ENCODE results near the gene APOA4.

APOA4 gene

DNA sequence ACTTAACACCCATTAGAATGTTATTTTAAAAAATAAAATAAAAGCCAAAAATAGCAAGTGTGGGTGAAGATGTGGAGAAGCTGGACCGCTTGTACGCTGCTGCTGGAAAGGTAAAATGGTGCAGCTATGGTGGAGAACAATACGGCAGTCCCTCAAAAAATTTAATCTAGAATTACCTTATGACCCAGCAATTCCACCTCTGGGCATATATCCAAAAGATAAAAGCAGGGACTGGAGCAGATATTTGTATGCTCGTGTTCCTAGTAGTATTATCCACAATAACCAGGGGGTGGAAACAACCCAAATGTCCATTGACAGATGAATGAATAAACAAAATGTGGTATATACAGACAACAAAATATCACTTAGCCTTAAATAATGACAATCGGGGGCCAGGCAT, 25.3 kb downstream of the APOA4 start:
- Histone ChIP-seq H3K4me1 (ENCODE audit: control insufficient read depth, insufficient read depth, low read length) (no peaks in the 10 kb centered on the region), H3K4me3 (ENCODE audit: low read depth, low read length) (no peak overlapping the region), H3K36me3 (ENCODE audit: control insufficient read depth, insufficient read depth, low read length) (no peaks in the 10 kb centered on the region), H3K27me3 (ENCODE audit: control insufficient read depth, insufficient read depth, low read length) (no peaks in the 10 kb centered on the region), H3K27ac (ENCODE audit: low read depth, low read length) (no peak overlapping the region), H3K9me3 (ENCODE audit: control insufficient read depth, insufficient read depth, low read length) (no peaks in the 10 kb centered on the region), H3K9ac (ENCODE audit: low read depth, low read length) (no peak overlapping the region)

DNA sequence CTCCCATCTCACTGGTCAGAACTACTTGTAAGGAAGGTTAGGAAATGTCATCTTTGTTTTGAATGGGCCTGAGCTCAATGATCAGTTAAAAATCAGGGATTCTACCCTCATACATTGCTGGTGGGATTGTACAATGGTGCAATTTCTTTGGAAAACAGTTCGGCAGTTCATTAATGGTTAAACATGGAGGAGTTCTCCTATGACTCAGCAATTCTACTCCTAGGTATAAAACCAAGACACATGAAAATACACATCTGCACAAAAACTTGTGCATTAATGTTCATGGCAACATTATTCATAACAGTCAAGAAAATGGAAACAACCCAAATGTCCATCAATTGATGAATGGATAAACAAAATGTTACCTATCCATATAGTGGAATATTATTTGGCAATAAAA, 26.6 kb downstream of the APOA4 start:
- Histone ChIP-seq H3K9me3 (ENCODE audit: control insufficient read depth, insufficient read depth, low read length) (no peaks in the 10 kb centered on the region), H3K27ac (ENCODE audit: low read depth, low read length) (no peak overlapping the region), H3K9ac (ENCODE audit: low read depth, low read length) (no peak overlapping the region), H3K36me3 (ENCODE audit: control insufficient read depth, insufficient read depth, low read length) (no peaks in the 10 kb centered on the region), H3K4me1 (ENCODE audit: control insufficient read depth, insufficient read depth, low read length) (no peaks in the 10 kb centered on the region; the same call in 1 of the 2 replicates), H3K4me3 (ENCODE audit: low read depth, low read length) (no peak overlapping the region), H3K27me3 (ENCODE audit: control insufficient read depth, insufficient read depth, low read length) (no peaks in the 10 kb centered on the region)

DNA sequence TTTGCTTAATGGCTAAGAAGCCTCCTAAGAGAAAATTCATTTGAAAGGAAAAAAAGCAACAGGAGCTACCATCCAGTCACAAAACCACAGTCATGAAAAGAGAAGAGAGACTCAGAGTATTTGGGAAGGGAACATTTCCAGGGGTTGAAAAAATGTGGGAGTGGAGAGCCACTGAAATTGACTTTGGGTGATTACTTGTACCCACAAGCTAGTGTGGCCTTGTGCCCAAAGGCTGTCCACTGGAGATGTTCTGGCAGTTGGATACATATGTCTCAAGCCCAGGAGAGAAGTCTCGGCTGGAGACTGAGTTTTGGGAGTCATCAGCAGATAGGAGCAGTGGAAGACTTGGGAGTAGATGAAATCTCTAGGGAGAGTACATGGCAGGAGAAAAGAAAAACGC, 28.3 kb downstream of the APOA4 start:
- peaks cover 10% of the 10 kb centered on the region for H3K27me3 ChIP-seq (ENCODE audit: control insufficient read depth, insufficient read depth, low read length)
- H3K4me1 ChIP-seq (ENCODE audit: control insufficient read depth, insufficient read depth, low read length) = peaks cover 2% of the 10 kb centered on the region; the same call in 1 of the 2 replicates
- no peak overlapping the region for H3K9ac ChIP-seq (ENCODE audit: low read depth, low read length)
- H3K4me3 ChIP-seq (ENCODE audit: low read depth, low read length) = no peak overlapping the region
- no peaks in the 10 kb centered on the region for H3K36me3 ChIP-seq (ENCODE audit: control insufficient read depth, insufficient read depth, low read length)
- H3K9me3 ChIP-seq (ENCODE audit: control insufficient read depth, insufficient read depth, low read length) = no peaks in the 10 kb centered on the region
- H3K27ac ChIP-seq (ENCODE audit: low read depth, low read length) = no peak overlapping the region

DNA sequence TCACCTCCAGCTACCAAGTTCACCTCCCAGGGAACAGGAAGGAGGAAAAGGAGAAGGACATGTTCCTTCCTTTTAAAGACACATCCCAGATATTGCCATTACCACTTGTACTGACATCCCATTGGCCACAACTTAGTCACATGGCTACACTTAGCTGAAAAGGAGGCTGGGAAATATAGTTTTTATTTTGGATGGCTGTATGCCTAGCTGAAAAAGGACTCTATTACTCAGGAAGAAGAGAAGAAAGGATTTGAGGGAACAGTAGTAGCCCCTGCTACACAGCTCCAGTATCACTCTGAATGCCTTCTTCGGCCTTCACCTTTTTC, 29.4 kb downstream of the APOA4 start:
- Histone ChIP-seq H3K4me1 (ENCODE audit: control insufficient read depth, insufficient read depth, low read length) (peaks cover 2% of the 10 kb centered on the region; the same call in 1 of the 2 replicates), H3K27ac (ENCODE audit: low read depth, low read length) (no peak overlapping the region), H3K27me3 (ENCODE audit: control insufficient read depth, insufficient read depth, low read length) (peaks cover 16% of the 10 kb centered on the region), H3K9ac (ENCODE audit: low read depth, low read length) (no peak overlapping the region), H3K36me3 (ENCODE audit: control insufficient read depth, insufficient read depth, low read length) (no peaks in the 10 kb centered on the region), H3K4me3 (ENCODE audit: low read depth, low read length) (no peak overlapping the region), H3K9me3 (ENCODE audit: control insufficient read depth, insufficient read depth, low read length) (no peaks in the 10 kb centered on the region)

DNA sequence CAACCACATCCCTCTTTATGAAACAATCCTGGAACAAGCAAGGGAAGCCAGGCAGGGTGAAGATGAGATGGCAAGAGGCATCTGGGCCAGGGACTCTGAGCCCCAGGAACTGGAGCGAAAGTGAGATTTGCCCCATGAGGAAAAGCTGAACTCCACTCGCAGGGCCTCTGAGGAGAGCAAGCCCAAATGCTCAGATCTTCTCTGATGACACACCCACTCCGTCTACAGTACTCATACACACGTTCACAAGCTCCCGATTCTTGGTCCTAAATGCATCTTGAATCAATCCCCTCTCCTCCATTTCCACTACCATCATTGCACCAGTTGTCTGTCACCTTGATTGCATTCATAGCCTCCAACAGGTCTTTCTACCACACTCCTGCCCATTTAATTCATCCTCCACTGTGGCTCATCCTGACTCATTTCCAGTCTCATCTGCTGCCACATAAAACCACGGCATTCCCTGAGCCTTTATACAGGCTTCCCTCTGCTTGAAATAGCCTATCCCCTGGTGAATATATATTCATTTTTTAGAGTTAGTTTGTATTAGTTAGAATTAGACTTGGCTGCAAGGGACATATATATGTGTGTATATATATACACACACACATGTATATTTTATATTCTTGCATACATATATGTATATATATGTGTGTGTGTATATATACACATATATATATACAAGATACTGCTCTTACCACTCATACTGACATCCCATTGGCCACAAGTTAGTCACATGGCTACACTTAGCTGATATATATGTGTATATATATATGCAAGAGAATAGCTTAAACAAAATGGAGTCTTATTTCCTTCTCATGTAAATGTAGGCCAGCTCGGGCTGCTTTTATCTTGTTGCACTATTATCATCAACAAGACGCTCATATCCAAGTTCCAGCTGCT, 30.0 kb downstream of the APOA4 start:
- Histone ChIP-seq H3K9ac (ENCODE audit: low read depth, low read length) (no peak overlapping the region), H3K27ac (ENCODE audit: low read depth, low read length) (no peak overlapping the region)

DNA sequence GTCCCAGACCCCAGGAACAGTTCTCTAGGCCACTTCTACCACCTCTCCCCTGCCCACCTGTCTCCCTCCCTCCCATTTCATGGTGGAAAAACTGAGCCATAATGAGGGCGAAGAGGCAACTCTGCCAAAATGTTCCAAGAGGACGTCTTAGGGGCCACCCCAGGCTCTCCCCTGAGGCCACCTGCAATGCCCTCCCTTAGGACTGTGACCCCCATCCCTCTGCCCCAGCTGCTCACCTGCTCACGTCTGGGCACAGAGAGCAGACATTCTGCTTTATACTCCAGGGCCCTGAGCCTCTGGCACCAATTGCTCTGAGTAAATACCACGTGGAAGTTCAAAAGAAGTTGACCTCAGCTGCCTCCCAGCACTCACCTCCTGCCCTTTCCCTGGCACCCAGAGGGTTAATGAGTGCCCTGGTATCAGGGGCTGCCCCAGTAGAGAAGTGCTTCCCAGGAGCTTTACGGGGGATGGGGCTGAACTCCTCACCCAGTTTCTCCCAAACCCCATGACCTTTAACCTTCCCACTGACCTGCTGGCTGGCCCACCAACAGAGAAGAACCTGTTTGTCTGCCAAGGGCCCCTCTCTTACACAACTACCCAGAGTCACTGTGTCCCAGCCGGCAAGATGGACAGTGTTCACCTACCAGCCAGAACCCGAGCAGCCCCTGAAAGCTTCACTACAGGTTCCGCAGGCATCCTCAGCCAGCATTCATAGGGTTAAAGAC, 30.8 kb downstream of the APOA4 start:
- H3K9ac ChIP-seq (ENCODE audit: low read depth, low read length) = no peak overlapping the region
- H3K9me3 ChIP-seq (ENCODE audit: control insufficient read depth, insufficient read depth, low read length) = no peaks in the 10 kb centered on the region
- peaks cover 16% of the 10 kb centered on the region for H3K27me3 ChIP-seq (ENCODE audit: control insufficient read depth, insufficient read depth, low read length)
- H3K4me3 ChIP-seq (ENCODE audit: low read depth, low read length) = no peak overlapping the region
- H3K36me3 ChIP-seq (ENCODE audit: control insufficient read depth, insufficient read depth, low read length) = no peaks in the 10 kb centered on the region
- peaks cover 2% of the 10 kb centered on the region; the same call in 1 of the 2 replicates for H3K4me1 ChIP-seq (ENCODE audit: control insufficient read depth, insufficient read depth, low read length)
- H3K27ac ChIP-seq (ENCODE audit: low read depth, low read length) = no peak overlapping the region

More for the DNA sequence above, 30.0 kb downstream of the APOA4 start:
- Histone ChIP-seq H3K27me3 (ENCODE audit: control insufficient read depth, insufficient read depth, low read length) (peaks cover 16% of the 10 kb centered on the region), H3K4me1 (ENCODE audit: control insufficient read depth, insufficient read depth, low read length) (peaks cover 2% of the 10 kb centered on the region; the same call in 1 of the 2 replicates), H3K9me3 (ENCODE audit: control insufficient read depth, insufficient read depth, low read length) (no peaks in the 10 kb centered on the region), H3K4me3 (ENCODE audit: low read depth, low read length) (no peak overlapping the region), H3K36me3 (ENCODE audit: control insufficient read depth, insufficient read depth, low read length) (no peaks in the 10 kb centered on the region)

DNA sequence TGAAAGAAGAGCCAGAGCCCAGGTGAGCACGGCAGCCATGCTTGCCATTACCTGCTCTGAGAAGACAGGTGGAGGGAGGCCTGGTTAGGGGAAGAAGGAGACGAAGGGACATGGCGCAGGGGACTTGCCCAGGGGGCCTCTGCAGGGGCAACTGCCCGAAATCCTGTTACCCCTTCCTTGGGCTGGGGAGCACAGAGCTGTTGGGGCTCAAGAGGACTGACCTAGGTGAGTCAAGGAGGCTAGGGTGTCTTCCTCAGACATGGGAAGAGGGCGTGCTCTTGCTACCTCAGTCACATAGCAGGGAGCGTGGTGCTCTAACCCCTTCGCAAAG, 31.3 kb downstream of the APOA4 start, which contains the start of gene APOA5:
Gene APOA5 (minus strand): TSS at position 67 of the 331 bp plus-strand sequence. CDS start 19 bp downstream, at position 48.
- Histone ChIP-seq H3K9ac (ENCODE audit: low read depth, low read length) (no peak within 1 kb of the TSS), H3K4me1 (ENCODE audit: control insufficient read depth, insufficient read depth, low read length) (peaks cover 2% of the 10 kb centered on the region; the same call in 1 of the 2 replicates), H3K4me3 (ENCODE audit: low read depth, low read length) (no peak within 1 kb of the TSS), H3K27me3 (ENCODE audit: control insufficient read depth, insufficient read depth, low read length) (peaks cover 16% of the 10 kb centered on the region), H3K36me3 (ENCODE audit: control insufficient read depth, insufficient read depth, low read length) (peaks cover 2% of the 10 kb centered on the region), H3K27ac (ENCODE audit: low read depth, low read length) (no peak within 1 kb of the TSS), H3K9me3 (ENCODE audit: control insufficient read depth, insufficient read depth, low read length) (no peaks in the 10 kb centered on the region)

DNA sequence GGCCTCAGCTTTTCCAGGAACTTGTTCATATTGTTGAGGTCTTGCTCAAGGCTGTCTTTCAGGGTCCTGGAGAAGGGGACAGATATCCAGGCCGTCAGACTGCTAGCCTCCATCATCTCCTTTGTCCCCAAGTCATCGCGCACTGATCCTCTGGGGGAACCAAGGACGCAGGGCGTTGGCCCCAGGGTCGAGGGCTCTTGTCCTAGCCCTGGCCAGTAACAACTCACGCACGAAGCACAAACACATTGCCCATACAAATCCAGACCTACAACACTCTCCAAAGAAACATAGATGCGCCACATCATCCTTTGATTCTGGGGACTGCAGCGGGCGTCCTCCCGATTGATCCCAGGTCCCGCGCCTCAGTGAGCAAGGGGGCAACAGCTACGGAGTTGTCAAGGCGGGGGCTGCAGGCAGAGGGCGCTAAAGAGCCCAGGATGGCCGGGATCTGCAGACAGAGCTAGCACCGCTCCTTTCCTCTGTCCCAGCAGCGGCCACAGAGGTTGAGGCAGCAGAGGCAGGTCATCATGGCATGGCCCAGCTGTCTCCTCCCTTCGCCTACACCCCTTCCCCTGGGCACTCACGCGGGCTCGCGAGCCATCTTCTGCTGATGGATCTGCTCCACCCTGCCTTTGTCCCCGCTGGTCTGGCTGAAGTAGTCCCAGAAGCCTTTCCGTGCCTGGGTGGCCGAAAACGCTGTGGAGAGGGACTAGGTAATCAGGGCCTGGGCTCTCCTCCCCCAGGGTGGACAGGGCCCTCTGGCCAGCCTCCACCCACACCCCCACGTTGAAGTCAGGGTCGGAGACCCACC, 31.9 kb downstream of the APOA4 start:
- H3K9me3 ChIP-seq (ENCODE audit: control insufficient read depth, insufficient read depth, low read length) = no peaks in the 10 kb centered on the region
- no peak overlapping the region for H3K27ac ChIP-seq (ENCODE audit: low read depth, low read length)
- peaks cover 2% of the 10 kb centered on the region; the same call in 1 of the 2 replicates for H3K4me1 ChIP-seq (ENCODE audit: control insufficient read depth, insufficient read depth, low read length)
- H3K9ac ChIP-seq (ENCODE audit: low read depth, low read length) = no peak overlapping the region
- peaks cover 7% of the 10 kb centered on the region for H3K36me3 ChIP-seq (ENCODE audit: control insufficient read depth, insufficient read depth, low read length)
- H3K4me3 ChIP-seq (ENCODE audit: low read depth, low read length) = no peak overlapping the region
- H3K27me3 ChIP-seq (ENCODE audit: control insufficient read depth, insufficient read depth, low read length) = peaks cover 16% of the 10 kb centered on the region

DNA sequence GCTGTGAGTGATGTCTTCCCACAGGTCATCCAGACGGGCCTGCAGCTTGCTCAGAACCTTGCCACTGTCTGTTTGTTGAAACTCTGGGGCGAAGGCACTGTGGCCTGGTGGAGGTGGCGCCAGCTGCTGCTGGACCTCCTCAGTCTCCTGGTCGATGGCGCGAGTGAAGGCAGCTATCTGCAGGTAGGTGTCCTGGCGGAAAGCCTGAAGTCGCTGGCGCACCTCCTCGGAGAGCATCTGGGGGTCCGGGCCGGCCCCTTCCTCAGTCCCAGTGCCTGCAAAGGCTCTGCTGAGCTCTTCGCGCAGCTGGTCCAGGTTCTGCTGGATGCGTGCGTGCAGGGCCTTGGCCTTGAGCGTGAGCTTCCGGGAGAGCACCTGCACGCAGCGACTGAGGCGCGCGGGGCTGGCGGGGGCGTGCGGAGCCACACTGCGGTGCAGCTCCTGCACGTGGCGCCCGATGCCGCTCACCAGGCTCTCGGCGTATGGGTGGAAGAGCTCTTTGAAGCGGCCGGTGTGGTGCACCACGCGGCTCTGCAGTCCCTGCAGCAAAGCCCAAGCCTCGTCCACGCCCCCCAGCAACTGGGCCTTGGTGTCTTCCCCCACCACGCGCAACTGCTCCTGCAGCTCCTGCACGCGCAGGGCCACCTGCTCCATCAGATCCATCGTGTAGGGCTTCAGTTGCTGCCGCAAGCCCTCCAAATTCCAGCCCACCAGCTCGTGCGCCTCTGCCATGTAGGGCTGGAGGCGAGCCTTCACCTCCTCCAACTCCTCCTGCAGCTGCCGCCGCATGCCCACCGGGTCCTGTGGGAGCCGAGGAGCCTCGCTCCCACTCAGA, 32.7 kb downstream of the APOA4 start:
- H3K36me3 ChIP-seq (ENCODE audit: control insufficient read depth, insufficient read depth, low read length) = peaks cover 16% of the 10 kb centered on the region
- H3K4me1 ChIP-seq (ENCODE audit: control insufficient read depth, insufficient read depth, low read length) = peaks cover 2% of the 10 kb centered on the region; the same call in 1 of the 2 replicates
- H3K9me3 ChIP-seq (ENCODE audit: control insufficient read depth, insufficient read depth, low read length) = no peaks in the 10 kb centered on the region
- H3K9ac ChIP-seq (ENCODE audit: low read depth, low read length) = no peak overlapping the region
- H3K27ac ChIP-seq (ENCODE audit: low read depth, low read length) = no peak overlapping the region
- H3K4me3 ChIP-seq (ENCODE audit: low read depth, low read length) = no peak overlapping the region
- H3K27me3 ChIP-seq (ENCODE audit: control insufficient read depth, insufficient read depth, low read length) = peaks cover 16% of the 10 kb centered on the region

DNA sequence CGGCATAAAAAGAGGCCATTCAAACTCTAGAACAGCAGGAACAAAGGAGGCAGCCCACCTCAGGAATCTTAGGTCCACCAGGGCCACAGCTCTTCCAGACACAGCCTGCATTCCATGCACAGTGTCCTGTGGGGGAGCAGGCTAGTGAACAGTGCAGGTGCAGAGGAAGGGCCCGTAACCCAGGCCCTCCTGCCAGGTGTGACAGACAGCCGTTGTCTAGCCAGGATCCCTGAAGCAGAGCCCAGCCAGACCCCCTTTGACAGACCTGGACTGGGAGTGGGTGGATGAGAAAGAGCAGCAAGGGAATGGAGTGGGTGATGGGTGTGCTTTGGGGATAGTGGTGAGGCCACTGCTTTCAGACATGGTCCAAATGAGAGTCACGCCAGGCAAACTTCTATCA, 34.1 kb downstream of the APOA4 start:
- Histone ChIP-seq H3K4me1 (ENCODE audit: control insufficient read depth, insufficient read depth, low read length) (peaks cover 2% of the 10 kb centered on the region; the same call in 1 of the 2 replicates), H3K4me3 (ENCODE audit: low read depth, low read length) (no peak overlapping the region), H3K36me3 (ENCODE audit: control insufficient read depth, insufficient read depth, low read length) (peaks cover 30% of the 10 kb centered on the region), H3K9me3 (ENCODE audit: control insufficient read depth, insufficient read depth, low read length) (no peaks in the 10 kb centered on the region), H3K27ac (ENCODE audit: low read depth, low read length) (no peak overlapping the region), H3K9ac (ENCODE audit: low read depth, low read length) (no peak overlapping the region), H3K27me3 (ENCODE audit: control insufficient read depth, insufficient read depth, low read length) (peaks cover 16% of the 10 kb centered on the region)
